T-helper 2 cell treated with Interferon-gamma antibody and Interleukin-4, amounts not matched to agents 5 μg/mL and 100 μg/mL, for 36 hours (primary cell): Measurements from ENCODE around the gene SCART1.
"Not testable (repeated sequence)": the region's sequence is repeated elsewhere in the genome, so short reads cannot be mapped to it uniquely, and the experiment has no call there.

Source experiments
- DNase-seq: peaks from one replicate; pipeline ENCODE4 v3.0.0; 2021; ENCODE audit warnings: low spot score
- H3K27ac Mint-ChIP-seq: one replicate; pipeline ENCODE4 v1.8.0; 2021; ENCODE audit warnings: mild to moderate bottlenecking, mixed read lengths
- H3K27me3 Mint-ChIP-seq: one replicate; pipeline ENCODE4 v1.8.0; 2021; ENCODE audit warnings: low read depth, mixed read lengths
- H3K36me3 Mint-ChIP-seq: one replicate; pipeline ENCODE4 v1.8.0; 2021; ENCODE audit warnings: low read depth, mixed read lengths
- H3K4me1 Mint-ChIP-seq: one replicate; pipeline ENCODE4 v1.8.0; 2021; ENCODE audit warnings: low read depth, mixed read lengths
- H3K4me3 Mint-ChIP-seq: one replicate; pipeline ENCODE4 v1.8.0; 2022; ENCODE audit warnings: mild to moderate bottlenecking, moderate library complexity, mixed read lengths
- H3K9me3 Mint-ChIP-seq: one replicate; pipeline ENCODE4 v1.8.0; 2021; ENCODE audit warnings: mixed read lengths

The SCART1 gene

GRCh38 chr10:133484818-133485217, 31.1 kb downstream of the SCART1 start:
- no peak overlapping the region for H3K27ac Mint-ChIP-seq
- no peak for DNase-seq
- H3K9me3 Mint-ChIP-seq, result peaks cover 61% of the 10 kb centered on the region
- H3K27me3 Mint-ChIP-seq, result peaks cover 39% of the 10 kb centered on the region
- H3K4me1 Mint-ChIP-seq, result no peaks in the 10 kb centered on the region
- peaks cover 6% of the 10 kb centered on the region for H3K36me3 Mint-ChIP-seq
- H3K4me3 Mint-ChIP-seq, result no peak overlapping the region

GRCh38 chr10:133487085-133487484, 33.3 kb downstream of the SCART1 start:
- Mint-ChIP-seq H3K27me3 (peaks cover 31% of the 10 kb centered on the region), H3K4me1 (peaks cover 4% of the 10 kb centered on the region), H3K27ac (no peak overlapping the region), H3K36me3 (peaks cover 6% of the 10 kb centered on the region), H3K4me3 (no peak overlapping the region), H3K9me3 (peaks cover 70% of the 10 kb centered on the region)
- no peak for DNase-seq

- peaks cover 59% of the 10 kb centered on the region for H3K9me3 Mint-ChIP-seq
- peaks cover 4% of the 10 kb centered on the region for H3K4me1 Mint-ChIP-seq
- DNase-seq, result no peak
- H3K27ac Mint-ChIP-seq, result no peak overlapping the region
- H3K27me3 Mint-ChIP-seq, result peaks cover 22% of the 10 kb centered on the region
- H3K4me3 Mint-ChIP-seq, result no peak overlapping the region
- peaks cover 6% of the 10 kb centered on the region for H3K36me3 Mint-ChIP-seq
Observed at GRCh38 chr10:133488354-133488753, 34.6 kb downstream of the SCART1 start.

GRCh38 chr10:133489816-133490588, 36.3 kb downstream of the SCART1 start:
- DNase-seq, result peak; percentile 32
- Mint-ChIP-seq H3K27ac (no peak overlapping the region), H3K27me3 (peaks cover 20% of the 10 kb centered on the region), H3K9me3 (peaks cover 49% of the 10 kb centered on the region), H3K36me3 (peaks cover 3% of the 10 kb centered on the region), H3K4me3 (no peak overlapping the region), H3K4me1 (peaks cover 4% of the 10 kb centered on the region)

GRCh38 chr10:133493562-133493961, 39.8 kb downstream of the SCART1 start:
- H3K4me1 Mint-ChIP-seq, H3K36me3 Mint-ChIP-seq, H3K27me3 Mint-ChIP-seq, DNase-seq, H3K27ac Mint-ChIP-seq, H3K4me3 Mint-ChIP-seq: not testable (repeated sequence)
- peaks cover 17% of the 10 kb centered on the region for H3K9me3 Mint-ChIP-seq

- H3K9me3 Mint-ChIP-seq, DNase-seq, H3K27ac Mint-ChIP-seq: not testable (repeated sequence)
Observed at GRCh38 chr10:133497363-133497762, 43.6 kb downstream of the SCART1 start.

GRCh38 chr10:133499176-133499575, 45.4 kb downstream of the SCART1 start:
- not testable (repeated sequence) for H3K27ac Mint-ChIP-seq, H3K9me3 Mint-ChIP-seq, DNase-seq, H3K27me3 Mint-ChIP-seq, H3K36me3 Mint-ChIP-seq, H3K4me3 Mint-ChIP-seq, H3K4me1 Mint-ChIP-seq

More at GRCh38 chr10:133497363-133497762, 43.6 kb downstream of the SCART1 start:
- not testable (repeated sequence) for H3K4me3 Mint-ChIP-seq, H3K4me1 Mint-ChIP-seq, H3K27me3 Mint-ChIP-seq, H3K36me3 Mint-ChIP-seq

- not testable (repeated sequence) for H3K9me3 Mint-ChIP-seq
Observed at GRCh38 chr10:133500897-133501296, 47.2 kb downstream of the SCART1 start.

GRCh38 chr10:133509700-133510099, 56.0 kb downstream of the SCART1 start:
- Mint-ChIP-seq H3K4me3 (no peak overlapping the region), H3K4me1 (no peaks in the 10 kb centered on the region), H3K36me3 (no peaks in the 10 kb centered on the region), H3K27ac (no peak overlapping the region), H3K27me3 (peaks cover 31% of the 10 kb centered on the region), H3K9me3 (no peaks in the 10 kb centered on the region)
- no peak for DNase-seq

More at GRCh38 chr10:133500897-133501296, 47.2 kb downstream of the SCART1 start:
- H3K4me1 Mint-ChIP-seq, DNase-seq, H3K27ac Mint-ChIP-seq, H3K36me3 Mint-ChIP-seq, H3K27me3 Mint-ChIP-seq, H3K4me3 Mint-ChIP-seq: not testable (repeated sequence)

- H3K36me3 Mint-ChIP-seq, result no peaks in the 10 kb centered on the region
- peaks cover 35% of the 10 kb centered on the region for H3K27me3 Mint-ChIP-seq
- DNase-seq, result no peak
- H3K4me3 Mint-ChIP-seq, result no peak overlapping the region
- no peak overlapping the region for H3K27ac Mint-ChIP-seq
- no peaks in the 10 kb centered on the region for H3K9me3 Mint-ChIP-seq
- H3K4me1 Mint-ChIP-seq, result no peaks in the 10 kb centered on the region
Observed at GRCh38 chr10:133511408-133511807, 57.7 kb downstream of the SCART1 start.

GRCh38 chr10:133511907-133512528, 58.3 kb downstream of the SCART1 start:
- no peak for DNase-seq
- H3K36me3 Mint-ChIP-seq, result no peaks in the 10 kb centered on the region
- no peak overlapping the region for H3K27ac Mint-ChIP-seq
- H3K4me1 Mint-ChIP-seq, result no peaks in the 10 kb centered on the region
- H3K9me3 Mint-ChIP-seq, result no peaks in the 10 kb centered on the region
- peaks cover 39% of the 10 kb centered on the region for H3K27me3 Mint-ChIP-seq
- H3K4me3 Mint-ChIP-seq, result no peak overlapping the region

- Mint-ChIP-seq H3K36me3 (no peaks in the 10 kb centered on the region), H3K4me1 (peaks cover 5% of the 10 kb centered on the region), H3K27me3 (peaks cover 42% of the 10 kb centered on the region), H3K4me3 (no peak overlapping the region), H3K9me3 (no peaks in the 10 kb centered on the region), H3K27ac (no peak overlapping the region)
- no peak for DNase-seq
Observed at GRCh38 chr10:133515471-133515870, 61.7 kb downstream of the SCART1 start.

GRCh38 chr10:133516057-133516456, 62.3 kb downstream of the SCART1 start:
- Mint-ChIP-seq H3K36me3 (no peaks in the 10 kb centered on the region), H3K4me3 (no peak overlapping the region), H3K9me3 (no peaks in the 10 kb centered on the region), H3K4me1 (peaks cover 7% of the 10 kb centered on the region), H3K27me3 (peaks cover 46% of the 10 kb centered on the region), H3K27ac (no peak overlapping the region)
- no peak for DNase-seq

- DNase-seq, H3K4me3 Mint-ChIP-seq, H3K36me3 Mint-ChIP-seq, H3K27ac Mint-ChIP-seq, H3K4me1 Mint-ChIP-seq: not testable (repeated sequence)
- Mint-ChIP-seq H3K27me3 (peaks cover 50% of the 10 kb centered on the region), H3K9me3 (peaks cover 10% of the 10 kb centered on the region)
Observed at GRCh38 chr10:133518517-133518916, 64.8 kb downstream of the SCART1 start.
